Smooth muscle cell (in vitro differentiated cells): ENCODE data around the gene FBXO31. TPM values are rescaled to one million over a fixed set of nuclear protein-coding genes. Genes with fewer than 3 reads are reported as not detected.

Experiments used
- DNase-seq: peaks from one replicate; lab custom pipeline; 2025; ENCODE audit not compliant: unreplicated experiment; lab: John Stamatoyannopoulos, UW
- H2AFZ ChIP-seq: fragments of 200-600 bp; sonication (generic); 2 replicates; pipeline ENCODE4 v1.6.0; 2016; ENCODE audit warnings: antibody characterized with exemption, low read depth, mild to moderate bottlenecking
- H3F3A ChIP-seq: fragments of 200-600 bp; sonication (generic); 2 replicates; pipeline ENCODE4 v1.6.0; 2017; ENCODE audit warnings: antibody characterized with exemption, low read depth
- H3K27ac ChIP-seq: fragments of 200-600 bp; sonication (generic); 2 replicates; pipeline ENCODE4 v1.5.1; 2016; ENCODE audit warnings: low read depth, mild to moderate bottlenecking
- H3K27me3 ChIP-seq: fragments of 200-600 bp; sonication (generic); 2 replicates; pipeline ENCODE4 v1.6.1; 2016; ENCODE audit warnings: low read depth, mild to moderate bottlenecking
- H3K36me3 ChIP-seq: fragments of 200-600 bp; sonication (generic); 2 replicates; pipeline ENCODE4 v1.5.1; 2016; ENCODE audit warnings: low read depth
- H3K4me1 ChIP-seq: fragments of 200-600 bp; sonication (generic); 2 replicates; pipeline ENCODE4 v1.5.1; 2016; ENCODE audit warnings: low read depth
- H3K4me2 ChIP-seq: fragments of 200-600 bp; sonication (generic); 2 replicates; pipeline ENCODE4 v1.6.0; 2016; ENCODE audit warnings: mild to moderate bottlenecking
- H3K4me3 ChIP-seq: fragments of 200-600 bp; sonication (generic); 2 replicates; pipeline ENCODE4 v1.5.1; 2016; ENCODE audit warnings: mild to moderate bottlenecking
- H3K79me2 ChIP-seq: fragments of 200-600 bp; sonication (generic); 2 replicates; pipeline ENCODE4 v1.6.0; 2016; ENCODE audit warnings: low read depth, mild to moderate bottlenecking
- H3K9ac ChIP-seq: fragments of 200-600 bp; sonication (generic); 2 replicates; pipeline ENCODE4 v1.6.0; 2016; ENCODE audit warnings: low read depth
- H3K9me3 ChIP-seq: fragments of 200-600 bp; sonication (generic); replicated peaks from 2 replicates; pipeline ENCODE4 v1.5.1; 2016; ENCODE audit warnings: low read depth
- H4K20me1 ChIP-seq: fragments of 200-600 bp; sonication (generic); 2 replicates; pipeline ENCODE4 v1.6.0; 2016; ENCODE audit warnings: low read depth
- CTCF ChIP-seq: fragments of 200-600 bp; sonication (generic); IDR thresholded peaks from 2 replicates; pipeline ENCODE4 v1.5.1; 2017; ENCODE audit warnings: borderline replicate concordance, mild to moderate bottlenecking, antibody characterized with exemption; ENCODE audit not compliant: insufficient read depth, poor library complexity, severe bottlenecking
- WGBS: methylation state at CpG from one replicate; pipeline ENCODE4 v1.1.7; 2016; ENCODE audit warnings: low lambda C conversion rate; 5-methylcytosine and 5-hydroxymethylcytosine counted together
- polyA plus RNA-seq: library from polyadenylated mRNA; unstranded; fragments of >200 nt; fragmentation: Nextera tagmentation; extraction: Ambion mirVana; gene quantifications from 2 replicates; pipeline ENCODE4 v1.2.1, GENCODE V29; 2016
- total RNA-seq: library from RNA; depleted of rRNA; stranded (reverse); fragments of >200 nt; gene quantifications from 2 replicates; pipeline ENCODE4 v1.2.3, GENCODE V29; 2014

Gene FBXO31
- total and polyA plus RNA-seq, 2 experiments from 2014 or later = 13.9 to 25.6 TPM

- H2AFZ ChIP-seq = no peak overlapping the region
- no peak overlapping the region for H3K4me2 ChIP-seq
- H3K9me3 ChIP-seq = no peaks in the 10 kb centered on the region
- no peaks in the 10 kb centered on the region for H3K27me3 ChIP-seq
- no peak for TF ChIP-seq CTCF
- no peak overlapping the region for H3K4me3 ChIP-seq
- H3K79me2 ChIP-seq = no peaks in the 10 kb centered on the region
- no peaks in the 10 kb centered on the region for H3K4me1 ChIP-seq
- 95% methylated on average over 19 of the region's 19 CpGs for WGBS
- H3K27ac ChIP-seq = no peak overlapping the region
- no peak overlapping the region for H3K9ac ChIP-seq
- peaks cover 38% of the 10 kb centered on the region for H4K20me1 ChIP-seq
- H3K36me3 ChIP-seq = no peaks in the 10 kb centered on the region
- no peak for DNase-seq
- no peaks in the 10 kb centered on the region for H3F3A ChIP-seq
Measured at GRCh38 chr16:87336434-87337240, 46.9 kb downstream of the FBXO31 start.

- Histone ChIP-seq H3K27ac (no peak overlapping the region), H3K27me3 (no peaks in the 10 kb centered on the region), H3K9ac (no peak overlapping the region), H4K20me1 (peaks cover 33% of the 10 kb centered on the region), H2AFZ (no peak overlapping the region), H3K4me2 (no peak overlapping the region), H3K36me3 (no peaks in the 10 kb centered on the region), H3K9me3 (no peaks in the 10 kb centered on the region), H3F3A (no peaks in the 10 kb centered on the region), H3K4me1 (no peaks in the 10 kb centered on the region), H3K79me2 (no peaks in the 10 kb centered on the region), H3K4me3 (no peak overlapping the region)
- DNase-seq = no peak
- WGBS = 96% methylated on average over 18 of the region's 19 CpGs
- no peak for TF ChIP-seq CTCF
Measured at GRCh38 chr16:87335625-87336433, 47.7 kb downstream of the FBXO31 start.

DNA sequence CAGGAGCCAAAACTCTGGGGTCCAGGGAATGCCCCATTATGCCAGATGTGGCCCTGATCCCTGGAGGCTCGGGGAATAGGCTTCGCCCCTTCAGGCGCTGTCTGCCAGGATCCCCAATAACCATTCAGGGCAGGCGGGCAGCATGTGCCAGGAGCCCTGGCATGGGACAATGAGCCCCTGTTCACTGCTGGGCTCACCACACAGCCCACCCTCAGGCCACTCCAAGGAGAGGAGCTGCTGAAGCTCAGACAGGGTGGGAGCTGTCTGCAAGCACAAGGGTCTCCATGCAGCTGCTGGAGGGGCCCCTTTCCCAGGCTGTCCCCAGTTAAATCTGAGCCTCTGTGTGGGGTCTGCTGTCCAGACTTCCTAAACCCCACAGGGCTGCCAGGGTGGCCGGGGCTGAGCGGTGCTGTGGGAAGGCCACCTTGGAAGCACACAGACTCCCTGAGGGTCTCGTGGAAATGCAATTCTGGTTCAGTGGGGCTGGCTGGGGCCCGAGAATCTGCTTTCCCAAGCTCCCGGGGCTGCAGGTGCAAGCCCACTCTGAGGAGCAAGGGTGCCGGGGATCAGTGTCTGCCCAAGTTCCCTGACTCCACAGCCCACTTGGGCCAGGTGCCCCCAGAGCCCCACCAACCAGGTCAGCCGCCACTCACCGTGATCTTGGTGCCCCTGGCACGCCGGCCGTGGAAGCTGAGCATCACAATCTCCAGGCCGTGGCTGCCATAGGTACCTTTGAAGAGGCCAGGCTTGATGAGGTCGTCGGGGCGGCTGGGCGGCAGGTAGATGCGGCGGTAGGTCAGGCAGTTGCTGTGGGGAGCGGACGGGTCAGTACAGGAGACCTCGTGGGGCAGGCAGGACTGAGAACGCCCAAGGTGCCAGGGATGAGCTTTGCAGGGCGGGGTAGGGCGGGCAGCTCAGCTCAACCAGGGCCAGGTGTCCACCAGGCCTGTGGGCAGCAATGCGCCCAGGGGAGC is 48.6 kb downstream of the FBXO31 start:
- Histone ChIP-seq H3K36me3 (no peaks in the 10 kb centered on the region), H3K9me3 (no peaks in the 10 kb centered on the region), H4K20me1 (peaks cover 25% of the 10 kb centered on the region), H3K27ac (no peak overlapping the region), H3K4me3 (no peak overlapping the region), H2AFZ (no peak overlapping the region), H3K79me2 (no peaks in the 10 kb centered on the region), H3K9ac (no peak overlapping the region), H3K4me2 (no peak overlapping the region), H3K4me1 (no peaks in the 10 kb centered on the region), H3K27me3 (no peaks in the 10 kb centered on the region), H3F3A (no peaks in the 10 kb centered on the region)
- no peak for TF ChIP-seq CTCF
- 95% methylated on average over 28 of the region's 29 CpGs for WGBS
- no peak for DNase-seq
